A673 (cell line): Measurements from ENCODE around the gene GPHN. TPM values are rescaled to one million over a fixed set of nuclear protein-coding genes. Genes with fewer than 3 reads are reported as not detected.

Experiments used
- BruUV-seq: library from RNA; stranded (reverse); fragments of 400-500 nt; replicated peaks from 2 replicates; lab custom pipeline; 2021; lab: Mats Ljungman, UMichigan
- CTCF ChIA-PET: fragments of 300-600 bp; sonication (Branson Sonifier 250); formaldehyde crosslinking; loops from one replicate; lab custom pipeline; 2022; ENCODE audit warnings: antibody characterized with exemption; lab: Charles Lee
- POLR2A ChIA-PET: fragments of 300-600 bp; sonication (Branson Sonifier 250); formaldehyde crosslinking; loops from one replicate; lab custom pipeline; 2022; ENCODE audit warnings: antibody characterized with exemption; ENCODE audit not compliant: low non-redundant PET; lab: Charles Lee
- DNase-seq: peaks from one replicate; pipeline ENCODE4 v3.0.0-alpha.2; 2015; ENCODE audit warnings: low spot score
- H3K27ac ChIP-seq: fragments of 200-600 bp; sonication (generic); 2 replicates; pipeline ENCODE4 v1.5.1; 2016; ENCODE audit warnings: mixed run types, low read depth, mild to moderate bottlenecking, mixed read lengths, antibody characterized with exemption, low read length; ENCODE audit not compliant: poor library complexity, severe bottlenecking
- H3K27me3 ChIP-seq: fragments of 200-600 bp; sonication (generic); replicated peaks from 2 replicates; pipeline ENCODE4 v1.6.1; 2017; ENCODE audit warnings: mixed run types, low read depth, mild to moderate bottlenecking, mixed read lengths, antibody characterized with exemption, low read length; ENCODE audit not compliant: insufficient read depth, poor library complexity
- H3K36me3 ChIP-seq: fragments of 200-600 bp; sonication (generic); 2 replicates; pipeline ENCODE4 v1.6.1; 2016; ENCODE audit warnings: mixed run types, mild to moderate bottlenecking, mixed read lengths, antibody characterized with exemption, low read length; ENCODE audit not compliant: insufficient read depth, poor library complexity, severe bottlenecking
- H3K4me1 ChIP-seq: fragments of 200-600 bp; sonication (generic); 2 replicates; pipeline ENCODE4 v1.6.1; 2017; ENCODE audit warnings: mixed run types, mild to moderate bottlenecking, mixed read lengths, antibody characterized with exemption, low read length; ENCODE audit not compliant: insufficient read depth, poor library complexity, severe bottlenecking
- H3K4me3 ChIP-seq: fragments of 200-600 bp; sonication (generic); 2 replicates; pipeline ENCODE4 v1.5.1; 2016; ENCODE audit warnings: low read depth, mixed run types, mild to moderate bottlenecking, mixed read lengths, low read length; ENCODE audit not compliant: poor library complexity, severe bottlenecking
- H3K9me3 ChIP-seq: fragments of 200-600 bp; sonication (generic); 2 replicates; pipeline ENCODE4 v1.6.1; 2016; ENCODE audit warnings: mixed run types, low read depth, mild to moderate bottlenecking, mixed read lengths, antibody characterized with exemption, low read length; ENCODE audit not compliant: poor library complexity, severe bottlenecking
- CTCF ChIP-seq: fragments of 300-800, 200-600 bp; sonication (generic); conservative IDR thresholded peaks from 2 replicates; pipeline ENCODE4 v1.5.1; 2017; ENCODE audit warnings: low read depth, mild to moderate bottlenecking, antibody characterized with exemption, low read length, moderate library complexity, mixed read lengths
- EZH2 ChIP-seq: fragments of 200-600 bp; sonication (generic); IDR thresholded peaks from 2 replicates; pipeline ENCODE4 v1.6.1; 2017; ENCODE audit warnings: borderline replicate concordance, low read depth, mild to moderate bottlenecking, mixed read lengths, antibody characterized with exemption, low read length; ENCODE audit not compliant: poor library complexity, severe bottlenecking
- intact Hi-C: fragments of 100-400 bp; cut with micrococcal nuclease; formaldehyde crosslinking; loops from one replicate; pipeline ENCODE4 v1.10.0; 2022; ENCODE audit not compliant: unreplicated experiment
- total RNA-seq: library from RNA; stranded (reverse); gene quantifications from 2 replicates; pipeline ENCODE4 v1.2.3, GENCODE V29; 2021

Gene GPHN
- total RNA-seq, 1 experiment from 2014 or later: 30.3 TPM

DNA sequence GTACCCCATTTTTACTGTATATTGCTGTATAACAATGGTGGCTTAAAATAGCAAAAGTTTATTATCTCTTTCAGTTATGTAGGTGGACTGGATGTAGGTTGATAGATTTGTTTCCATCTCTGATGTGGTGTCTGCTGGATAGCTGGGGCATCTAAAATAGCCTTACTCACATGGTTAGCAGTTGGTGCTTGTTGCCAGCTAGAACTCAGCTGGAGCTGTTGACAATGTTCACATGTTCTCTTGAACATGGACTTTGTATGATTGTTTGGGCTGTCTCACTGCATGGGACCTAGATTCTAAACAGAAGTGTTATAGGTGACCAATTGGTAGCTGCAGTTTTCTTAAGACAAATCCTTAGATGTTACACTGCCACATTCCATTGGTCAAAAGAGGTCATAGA lies 126.9 kb downstream of the GPHN start:
- POLR2A ChIA-PET: no interaction called here
- no TSS peak for BruUV-seq
- intact Hi-C loops: no loop called here
- H3K36me3 ChIP-seq: no peaks in the 10 kb centered on the region
- no peak overlapping the region for H3K4me3 ChIP-seq
- H3K9me3 ChIP-seq: no peaks in the 10 kb centered on the region
- TF ChIP-seq CTCF (no peak), EZH2 (no peak)
- H3K27ac ChIP-seq: no peak overlapping the region
- no peaks in the 10 kb centered on the region for H3K4me1 ChIP-seq
- DNase-seq: no peak
- CTCF ChIA-PET: no interaction called here
- no peaks in the 10 kb centered on the region for H3K27me3 ChIP-seq

GRCh38 chr14:66635435-66635834 lies 127.5 kb downstream of the GPHN start:
- H3K36me3 ChIP-seq: no peaks in the 10 kb centered on the region
- CTCF ChIA-PET: no interaction called here
- no TSS peak for BruUV-seq
- H3K27me3 ChIP-seq: no peaks in the 10 kb centered on the region
- DNase-seq: no peak
- intact Hi-C loops: no loop called here
- H3K4me3 ChIP-seq: no peak overlapping the region
- H3K4me1 ChIP-seq: no peaks in the 10 kb centered on the region
- TF ChIP-seq CTCF (no peak), EZH2 (no peak)
- POLR2A ChIA-PET: no interaction called here
- H3K9me3 ChIP-seq: no peaks in the 10 kb centered on the region
- no peak overlapping the region for H3K27ac ChIP-seq

GRCh38 chr14:66636240-66636639 lies 128.3 kb downstream of the GPHN start:
- Histone ChIP-seq H3K27ac (no peak overlapping the region), H3K4me3 (no peak overlapping the region), H3K9me3 (no peaks in the 10 kb centered on the region), H3K27me3 (no peaks in the 10 kb centered on the region), H3K36me3 (no peaks in the 10 kb centered on the region), H3K4me1 (no peaks in the 10 kb centered on the region)
- intact Hi-C loops: no loop called here
- TF ChIP-seq EZH2: no peak
- no peak for TF ChIP-seq CTCF
- BruUV-seq: no TSS peak
- ChIA-PET CTCF (no interaction called here), POLR2A (no interaction called here)
- DNase-seq: no peak
